AG10803 (cell line): ENCODE measurements around the gene MPL.
A peak's percentile ranks its signal among the peaks of the same experiment; 100 is the strongest.

Experiments used
- DNase-seq: peaks from one replicate; pipeline ENCODE4 v3.0.0; 2010; ENCODE audit warnings: low read depth
- H3K4me3 ChIP-seq: 2 replicates; pipeline ENCODE4 v1.5.1; 2011; ENCODE audit warnings: mild to moderate bottlenecking, low read length, control low read depth
- CTCF ChIP-seq: conservative IDR thresholded peaks from 2 replicates; pipeline ENCODE4 v1.5.1; 2011; ENCODE audit warnings: mild to moderate bottlenecking, low read length, control low read depth, inconsistent platforms

MPL gene

GRCh38 chr1:43357251-43357650 lies 19.6 kb downstream of the MPL start:
- no peak for DNase-seq
- no peak for TF ChIP-seq CTCF
- no peak overlapping the region for H3K4me3 ChIP-seq

- TF ChIP-seq CTCF = peak; percentile 56
- DNase-seq = peak; percentile 32
These were observed 20.6 kb downstream of the MPL start for GRCh38 chr1:43358121-43358745.

GRCh38 chr1:43358746-43359693 lies 21.4 kb downstream of the MPL start, which contains the start of gene CDC20:
CDC20 (plus strand) TSS chr1:43358981; CDS start chr1:43359216, 235 bp downstream.
- peak within 1 kb of the TSS; percentile 79 for H3K4me3 ChIP-seq

More at GRCh38 chr1:43358121-43358745, 20.6 kb downstream of the MPL start:
- H3K4me3 ChIP-seq = peak overlapping the region; percentile 79

GRCh38 chr1:43359696-43360095 lies 22.1 kb downstream of the MPL start:
- no peak for DNase-seq
- peak overlapping the region; percentile 68 for H3K4me3 ChIP-seq
- TF ChIP-seq CTCF = no peak

More at GRCh38 chr1:43358746-43359693, 21.4 kb downstream of the MPL start, which contains the start of gene CDC20:
- DNase-seq = peak; percentile 92
- no peak for TF ChIP-seq CTCF

GRCh38 chr1:43360616-43361015 lies 23.0 kb downstream of the MPL start:
- no peak for TF ChIP-seq CTCF
- H3K4me3 ChIP-seq = peak overlapping the region; percentile 68
- DNase-seq = no peak

GRCh38 chr1:43363283-43363934 lies 25.8 kb downstream of the MPL start:
- no peak for DNase-seq
- no peak overlapping the region for H3K4me3 ChIP-seq
- TF ChIP-seq CTCF = no peak
